Amniotic epithelial cell (primary cell): ENCODE results near the gene PXDN.
"Not testable (repeated sequence)": the region's sequence is repeated elsewhere in the genome, so short reads cannot be mapped to it uniquely, and the experiment has no call there.

Experiments used
- DNase-seq: peaks from one replicate; pipeline ENCODE4 v3.0.0-alpha.2; 2010; ENCODE audit warnings: low read depth

Gene PXDN, protein sequence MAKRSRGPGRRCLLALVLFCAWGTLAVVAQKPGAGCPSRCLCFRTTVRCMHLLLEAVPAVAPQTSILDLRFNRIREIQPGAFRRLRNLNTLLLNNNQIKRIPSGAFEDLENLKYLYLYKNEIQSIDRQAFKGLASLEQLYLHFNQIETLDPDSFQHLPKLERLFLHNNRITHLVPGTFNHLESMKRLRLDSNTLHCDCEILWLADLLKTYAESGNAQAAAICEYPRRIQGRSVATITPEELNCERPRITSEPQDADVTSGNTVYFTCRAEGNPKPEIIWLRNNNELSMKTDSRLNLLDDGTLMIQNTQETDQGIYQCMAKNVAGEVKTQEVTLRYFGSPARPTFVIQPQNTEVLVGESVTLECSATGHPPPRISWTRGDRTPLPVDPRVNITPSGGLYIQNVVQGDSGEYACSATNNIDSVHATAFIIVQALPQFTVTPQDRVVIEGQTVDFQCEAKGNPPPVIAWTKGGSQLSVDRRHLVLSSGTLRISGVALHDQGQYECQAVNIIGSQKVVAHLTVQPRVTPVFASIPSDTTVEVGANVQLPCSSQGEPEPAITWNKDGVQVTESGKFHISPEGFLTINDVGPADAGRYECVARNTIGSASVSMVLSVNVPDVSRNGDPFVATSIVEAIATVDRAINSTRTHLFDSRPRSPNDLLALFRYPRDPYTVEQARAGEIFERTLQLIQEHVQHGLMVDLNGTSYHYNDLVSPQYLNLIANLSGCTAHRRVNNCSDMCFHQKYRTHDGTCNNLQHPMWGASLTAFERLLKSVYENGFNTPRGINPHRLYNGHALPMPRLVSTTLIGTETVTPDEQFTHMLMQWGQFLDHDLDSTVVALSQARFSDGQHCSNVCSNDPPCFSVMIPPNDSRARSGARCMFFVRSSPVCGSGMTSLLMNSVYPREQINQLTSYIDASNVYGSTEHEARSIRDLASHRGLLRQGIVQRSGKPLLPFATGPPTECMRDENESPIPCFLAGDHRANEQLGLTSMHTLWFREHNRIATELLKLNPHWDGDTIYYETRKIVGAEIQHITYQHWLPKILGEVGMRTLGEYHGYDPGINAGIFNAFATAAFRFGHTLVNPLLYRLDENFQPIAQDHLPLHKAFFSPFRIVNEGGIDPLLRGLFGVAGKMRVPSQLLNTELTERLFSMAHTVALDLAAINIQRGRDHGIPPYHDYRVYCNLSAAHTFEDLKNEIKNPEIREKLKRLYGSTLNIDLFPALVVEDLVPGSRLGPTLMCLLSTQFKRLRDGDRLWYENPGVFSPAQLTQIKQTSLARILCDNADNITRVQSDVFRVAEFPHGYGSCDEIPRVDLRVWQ (N-terminal part only)

DNA sequence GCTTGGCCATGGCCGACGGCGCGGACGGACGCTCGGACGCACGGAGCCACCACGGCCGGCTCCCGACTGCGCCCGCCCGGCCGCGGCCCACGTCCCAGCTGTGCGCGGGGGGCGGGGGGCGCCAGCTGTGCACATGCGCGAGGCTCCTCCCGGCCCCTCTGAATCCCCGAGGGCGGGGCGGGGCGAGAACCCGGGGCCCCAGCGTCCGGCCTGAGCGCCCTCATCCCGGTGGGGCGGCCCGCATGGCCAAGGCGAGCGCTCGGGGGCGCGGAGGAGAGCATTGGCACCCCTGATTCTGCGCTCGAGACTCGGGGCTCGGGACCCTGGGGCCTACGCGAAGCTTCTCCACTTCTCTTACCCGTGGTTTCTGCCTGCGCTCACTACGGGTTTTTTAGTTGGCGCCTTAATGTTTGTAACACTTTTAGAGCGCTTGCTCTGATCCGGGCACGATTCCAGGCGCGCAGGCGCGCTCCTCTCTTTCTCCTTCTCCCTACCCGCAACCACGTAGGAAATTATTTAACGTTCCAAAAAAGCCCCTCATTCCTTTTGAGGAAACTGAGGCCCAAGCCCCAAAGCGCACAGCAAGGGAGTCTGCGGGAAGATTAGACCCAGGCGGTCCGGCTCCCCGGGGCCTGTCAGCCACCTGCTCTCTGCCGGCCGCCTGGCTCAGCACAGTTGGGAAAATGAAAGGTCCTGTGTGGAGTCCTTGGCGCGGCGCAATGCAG is at the start of gene PXDN:
Gene PXDN (minus strand): TSS at position 70 of the 725 bp plus-strand sequence. CDS start 60 bp downstream, at position 10.
- peak; percentile 65 for DNase-seq

DNA sequence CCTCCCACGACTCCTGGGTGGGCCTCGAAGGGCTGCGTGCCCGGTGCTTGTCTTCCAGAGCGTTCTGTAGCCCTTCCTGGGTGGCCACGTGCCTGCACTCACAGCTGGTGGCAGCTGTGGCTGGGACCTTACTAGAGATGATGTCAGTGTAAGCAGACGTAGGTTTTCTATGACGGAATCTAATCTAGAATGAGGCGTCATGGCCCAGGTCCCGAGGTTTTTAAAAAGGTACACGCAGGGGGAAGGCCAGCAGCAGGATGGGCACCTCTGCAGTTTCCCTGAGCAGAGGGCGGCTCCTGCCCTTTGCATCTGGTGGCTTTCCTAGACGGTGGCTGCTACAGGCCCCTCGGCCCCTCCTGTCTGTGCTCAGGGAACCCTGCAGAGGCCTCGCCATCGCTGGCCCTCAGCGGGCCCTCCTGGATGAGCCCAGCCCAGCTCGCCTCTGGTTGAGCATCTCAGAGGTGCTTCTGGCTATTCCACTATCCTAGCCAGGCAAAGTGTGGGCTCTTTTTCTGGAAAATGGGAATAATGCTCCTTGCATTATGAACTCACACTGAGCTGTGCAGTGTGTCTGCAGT is 49.6 kb upstream of the PXDN start:
- DNase-seq: no peak

DNA sequence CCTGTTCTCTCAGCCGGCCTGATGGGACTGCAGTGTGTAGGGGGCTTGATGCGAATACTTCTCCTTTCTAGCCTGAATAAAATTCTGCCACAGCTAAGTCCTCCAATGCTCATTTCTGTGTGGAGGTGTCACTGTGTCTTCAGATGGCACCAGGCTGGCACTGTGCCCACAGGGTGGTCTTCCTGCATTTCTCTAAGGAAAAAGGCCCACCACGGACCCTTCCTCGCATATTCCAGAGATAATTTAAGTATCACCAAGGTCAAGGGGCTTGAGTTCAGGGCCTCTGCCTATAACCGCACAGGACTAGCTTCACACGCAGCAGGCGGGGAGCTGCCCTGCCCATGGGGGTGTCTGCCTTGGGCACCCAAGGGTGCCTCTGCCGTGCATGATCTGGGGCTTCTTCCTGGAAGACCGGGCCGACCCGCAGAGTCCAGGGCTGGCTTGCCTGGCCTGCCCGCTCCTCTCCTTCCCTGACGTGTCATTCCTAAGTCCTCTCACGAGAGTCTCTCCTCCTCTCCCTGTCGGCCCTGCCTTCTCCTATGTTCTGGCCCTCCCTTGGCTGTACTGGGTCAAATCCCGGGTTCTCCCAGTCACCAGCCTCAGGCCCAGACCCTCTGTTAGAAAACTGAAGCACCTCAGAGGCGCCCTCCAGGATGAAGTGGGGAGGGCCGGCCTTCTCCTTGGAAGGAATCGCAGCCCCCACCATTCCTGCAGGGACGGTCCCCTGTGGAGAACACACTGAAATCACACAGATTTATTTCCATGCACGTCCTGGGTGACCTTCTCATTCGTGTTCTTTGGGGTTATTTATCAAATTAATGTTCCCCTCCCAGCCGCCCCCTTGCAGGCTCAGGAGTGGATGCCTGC is 48.9 kb upstream of the PXDN start:
- no peak for DNase-seq

DNA sequence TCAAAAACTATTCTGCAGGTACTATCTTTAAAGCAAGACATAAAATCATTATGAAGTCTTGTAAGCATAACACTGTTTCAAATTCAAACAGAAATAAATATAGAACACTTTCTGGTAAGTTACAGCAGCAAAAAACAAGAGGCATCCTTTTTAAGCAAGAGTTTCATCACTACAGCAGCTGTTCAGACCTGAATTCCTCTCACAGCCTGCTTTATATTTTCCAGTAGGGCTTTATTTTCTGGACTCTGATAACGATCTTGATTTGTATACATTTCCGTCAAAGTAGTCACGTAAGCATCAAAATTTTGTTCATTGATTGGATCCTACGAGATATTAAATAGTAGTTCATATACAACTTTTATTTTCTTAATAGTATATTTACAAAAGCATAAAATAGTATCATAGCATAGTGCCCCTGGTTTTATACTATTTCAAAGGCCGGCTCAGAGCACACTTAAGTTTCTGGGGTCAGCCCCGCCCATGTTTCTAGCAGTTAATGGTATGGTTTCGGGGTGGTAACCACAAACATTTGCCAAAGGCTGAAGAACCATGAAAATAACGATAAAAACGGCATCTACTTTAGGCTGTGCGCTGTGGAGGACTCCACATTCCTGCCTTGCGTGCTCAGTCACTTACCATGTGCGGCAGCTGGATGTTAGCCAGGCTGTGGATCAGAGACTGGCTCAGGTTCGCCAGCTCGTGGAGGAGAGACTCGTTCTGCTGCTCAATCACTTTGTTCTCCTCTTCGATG is 47.5 kb upstream of the PXDN start:
- DNase-seq: peak; percentile 70

DNA sequence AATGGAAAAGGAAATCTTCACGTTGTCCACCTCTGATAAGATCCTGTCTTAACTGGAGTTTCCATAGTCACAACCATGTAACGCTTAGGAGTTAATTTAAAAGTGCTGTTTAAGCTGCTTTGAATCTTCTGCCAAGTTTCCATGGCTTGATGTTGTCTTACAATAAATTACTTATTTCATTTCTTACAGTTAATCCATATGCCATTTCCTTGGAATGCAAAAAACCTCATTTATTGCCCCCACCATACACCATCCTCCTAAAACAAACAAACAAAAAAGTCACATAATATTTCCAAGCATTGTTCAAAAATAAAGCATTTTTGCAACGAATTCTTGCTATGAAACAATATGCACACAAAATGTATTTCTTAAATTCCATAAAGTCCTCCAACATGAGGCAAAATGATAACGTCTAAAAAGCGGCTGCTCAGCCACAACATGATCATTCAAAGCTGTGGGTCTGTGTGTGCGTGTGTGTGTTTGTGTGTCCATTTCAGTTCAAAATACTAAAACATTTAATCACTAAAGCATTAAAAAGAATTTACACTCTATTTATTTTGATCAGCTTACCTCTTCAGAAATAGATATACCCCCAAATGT is 46.8 kb upstream of the PXDN start:
- DNase-seq: peak; percentile 9

DNA sequence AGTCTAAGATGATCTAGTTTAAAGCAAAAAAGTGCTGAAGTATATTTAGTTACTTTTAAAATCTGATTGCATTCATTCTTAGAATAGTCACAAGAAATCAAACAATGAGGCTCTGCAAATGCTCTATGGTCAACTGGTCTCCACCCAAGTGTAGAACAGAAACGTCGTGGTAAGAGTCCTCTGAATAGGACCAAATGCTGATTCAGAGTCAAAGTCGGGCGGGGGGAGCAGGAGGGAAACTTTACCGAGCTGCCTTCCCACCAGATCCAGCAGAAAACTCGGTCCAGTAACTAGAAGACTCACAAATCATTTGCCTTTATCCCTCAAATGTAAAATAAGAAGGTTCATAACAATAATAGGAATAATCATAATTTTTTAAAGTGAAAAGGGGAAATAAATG is 46.2 kb upstream of the PXDN start:
- DNase-seq: no peak

DNA sequence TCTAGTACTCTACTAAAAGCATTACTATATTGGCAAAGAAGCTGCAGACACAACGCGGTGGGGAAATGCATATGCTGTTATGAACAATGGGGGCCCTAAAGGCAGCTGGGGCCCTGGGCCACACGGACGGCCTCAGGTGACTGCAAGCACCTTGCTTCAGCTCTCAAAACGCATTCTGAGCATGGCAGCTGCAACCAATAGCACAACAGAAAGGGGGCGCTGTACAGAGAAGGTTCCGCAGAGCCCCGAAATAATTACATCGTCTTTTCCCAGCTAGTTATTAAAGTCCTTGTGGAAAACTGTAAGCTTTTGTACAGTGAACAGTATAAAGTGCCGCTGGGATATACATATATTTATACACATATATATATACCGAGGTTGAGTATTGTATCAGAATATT is 45.3 kb upstream of the PXDN start:
- DNase-seq: no peak

DNA sequence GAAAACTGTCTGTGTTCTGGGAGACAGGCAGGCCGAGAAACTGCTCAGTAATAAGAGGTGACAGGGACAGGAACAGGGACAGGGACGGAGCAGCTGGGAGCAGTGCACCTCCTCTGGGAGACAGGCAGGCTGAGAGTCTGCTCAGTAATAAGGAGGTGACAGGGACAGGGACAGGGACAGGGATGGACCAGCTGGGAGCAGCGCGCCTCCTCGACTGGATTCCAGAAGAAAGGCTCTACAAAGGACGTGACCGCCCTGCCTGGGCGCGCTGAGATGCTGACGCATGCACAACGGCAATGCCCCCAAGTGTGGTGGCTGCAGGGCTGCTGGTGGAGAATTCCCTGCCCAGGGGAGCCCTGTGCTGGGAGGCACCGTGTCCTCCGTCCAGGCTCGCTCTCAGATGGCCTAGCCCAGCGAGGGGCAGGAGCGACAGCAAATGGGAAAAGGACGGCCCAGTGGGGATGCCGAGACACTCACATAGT is 44.2 kb upstream of the PXDN start:
- DNase-seq: no peak

DNA sequence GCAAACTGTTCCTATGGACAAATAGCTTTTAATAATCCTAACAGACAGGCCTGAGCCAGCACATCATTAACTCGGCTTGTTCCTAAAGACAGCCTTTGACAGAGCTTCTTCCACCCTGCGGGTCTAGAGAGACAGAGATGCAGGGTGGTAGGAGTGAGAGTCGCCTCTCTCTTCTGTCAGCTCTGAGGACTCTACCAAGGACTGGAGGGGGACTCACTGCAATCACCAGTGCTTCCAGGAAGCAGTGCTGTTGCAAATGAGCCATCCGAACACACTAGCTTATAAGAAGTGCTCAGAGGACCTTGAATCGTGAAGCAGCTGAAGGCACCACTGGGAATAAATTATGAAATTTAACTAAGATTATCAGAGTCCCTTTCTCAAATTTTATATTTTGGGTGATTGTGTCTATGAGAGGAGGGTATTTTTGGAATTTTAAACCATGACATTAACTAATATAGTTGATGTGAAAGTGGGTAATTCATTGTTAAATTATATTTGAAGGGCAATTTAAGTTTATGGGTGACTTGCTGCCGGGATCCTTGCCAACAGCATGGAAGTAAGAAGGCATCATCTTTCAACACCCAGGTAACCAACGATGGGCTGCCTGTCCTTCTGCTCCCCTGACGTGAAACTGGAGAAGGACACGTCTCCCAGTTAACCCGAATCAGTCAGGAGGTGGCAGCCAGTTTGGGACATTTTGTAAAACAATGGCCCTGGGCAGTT is 43.6 kb upstream of the PXDN start:
- DNase-seq: no peak

DNA sequence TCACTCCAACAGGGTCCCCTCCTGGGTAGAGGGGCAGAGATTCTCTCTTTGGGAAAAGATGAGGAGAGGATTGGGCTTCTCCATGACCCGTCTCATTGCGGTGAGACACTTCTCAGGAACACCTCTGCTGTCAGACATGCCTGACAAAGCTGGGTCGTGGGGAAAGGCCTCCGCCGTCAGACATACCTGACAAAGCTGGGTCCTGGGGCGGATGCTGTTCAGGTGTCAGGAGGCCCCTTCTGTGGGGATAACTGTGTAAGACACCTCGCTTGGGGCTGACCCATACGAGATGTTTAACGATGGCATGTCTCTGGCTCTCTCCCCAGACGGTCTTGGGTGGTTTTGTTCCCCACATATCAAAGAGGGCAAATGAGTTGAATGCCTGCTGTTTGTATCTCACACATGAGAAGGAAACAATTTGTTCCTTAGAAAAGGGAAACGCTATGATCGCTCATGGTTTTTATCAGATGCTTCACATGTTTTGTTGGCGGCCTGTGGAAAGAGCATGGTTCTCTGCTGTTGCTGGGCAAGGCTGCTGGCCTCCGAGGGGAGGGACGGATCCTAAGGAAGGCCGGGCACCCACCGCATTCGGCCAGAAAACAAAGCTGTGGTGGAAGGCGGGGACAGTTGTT is 40.8 kb upstream of the PXDN start:
- no peak for DNase-seq

DNA sequence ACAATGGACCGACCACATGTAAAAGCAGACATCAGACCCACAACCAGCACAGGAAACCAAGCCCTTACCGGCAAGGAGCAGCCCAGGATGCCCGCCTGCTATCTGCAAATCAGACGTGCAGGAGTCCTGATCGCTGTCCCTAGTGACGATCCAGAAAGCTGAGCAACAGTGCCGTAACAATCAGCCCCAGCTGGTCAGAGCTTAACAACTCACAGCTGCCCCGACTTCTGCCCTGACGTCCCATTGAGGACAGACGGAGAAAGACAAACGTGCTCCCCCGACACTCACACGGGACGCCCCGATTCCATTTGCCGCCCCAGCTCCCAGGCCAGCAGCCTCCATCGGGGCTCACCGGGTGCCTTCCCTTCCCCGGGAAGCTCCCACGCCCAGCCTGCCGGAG is 39.8 kb upstream of the PXDN start:
- DNase-seq: no peak

DNA sequence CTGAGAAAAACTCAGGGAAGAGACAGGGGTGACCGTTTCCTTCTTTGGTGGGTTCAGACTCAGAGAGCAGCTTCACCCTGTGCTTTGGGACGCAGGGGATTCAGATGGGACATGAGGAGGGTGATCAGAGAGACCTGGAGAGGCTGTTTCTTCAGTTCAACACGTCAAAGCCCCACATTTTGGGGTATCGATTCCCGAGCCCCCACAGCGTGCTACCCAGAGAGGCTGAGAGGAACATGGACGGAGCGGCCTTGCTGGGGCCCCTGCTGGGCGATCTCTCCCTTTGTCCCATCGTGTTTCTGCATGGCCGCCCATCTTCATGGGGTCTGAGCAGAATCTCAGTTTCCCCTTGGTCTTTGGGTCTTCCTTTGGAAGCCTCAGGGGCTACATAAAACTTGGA is 38.2 kb upstream of the PXDN start:
- DNase-seq: no peak

DNA sequence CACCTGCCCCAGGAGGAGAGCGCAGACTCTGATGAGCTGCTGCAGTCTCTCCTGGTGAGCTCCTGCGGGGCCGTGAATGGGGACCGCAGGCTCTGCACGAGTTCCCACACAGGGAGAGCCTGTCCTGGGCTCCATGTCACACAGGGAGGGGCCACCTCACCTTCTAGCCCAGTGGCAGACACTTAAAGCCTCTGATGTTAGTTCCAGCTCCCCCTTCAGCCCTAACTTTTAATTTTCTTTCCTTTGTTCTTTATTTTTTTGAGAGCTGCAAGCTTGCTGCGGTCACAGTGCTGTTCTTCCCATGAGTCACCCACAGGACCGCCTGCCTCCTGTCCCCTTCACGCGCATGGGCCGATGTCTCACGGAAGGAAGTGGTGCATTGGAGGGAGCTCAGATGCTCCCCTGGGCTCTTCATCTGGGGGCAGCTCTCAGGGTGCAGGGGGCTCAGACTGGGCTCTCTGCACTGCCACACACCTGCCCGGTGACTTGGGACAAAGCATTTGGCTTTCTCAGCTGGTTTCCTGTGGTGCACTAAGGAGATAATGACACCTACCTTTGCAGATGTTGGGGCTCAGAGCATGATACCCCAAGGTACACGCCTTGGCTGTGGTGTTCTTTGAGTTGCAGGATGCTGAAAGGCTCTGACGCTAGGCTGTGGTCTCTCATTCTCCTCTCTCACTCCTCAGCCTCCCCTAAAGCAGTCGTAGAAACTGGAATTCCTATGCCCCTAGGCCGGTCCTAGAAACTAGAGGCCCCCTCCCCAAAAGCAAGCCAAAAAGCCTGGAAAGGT is 37.2 kb upstream of the PXDN start:
- DNase-seq: no peak

DNA sequence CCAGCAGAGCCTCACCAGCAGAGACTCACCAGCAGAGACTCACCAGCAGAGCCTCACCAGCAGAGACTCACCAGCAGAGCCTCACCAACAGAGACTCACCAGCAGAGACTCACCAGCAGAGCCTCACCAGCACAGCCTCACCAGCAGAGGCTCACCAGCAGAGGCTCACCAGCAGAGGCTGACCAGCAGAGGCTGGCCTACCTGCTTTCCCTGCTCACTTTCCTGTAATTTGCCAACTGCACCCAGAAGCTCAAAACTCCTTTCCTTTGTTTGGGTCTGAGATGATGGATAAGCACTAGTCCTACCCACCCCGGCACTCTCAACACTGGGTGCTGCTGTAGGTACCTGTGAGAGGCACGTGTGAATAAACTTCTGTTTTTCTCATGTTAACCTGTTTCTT is 36.4 kb upstream of the PXDN start:
- no peak for DNase-seq

DNA sequence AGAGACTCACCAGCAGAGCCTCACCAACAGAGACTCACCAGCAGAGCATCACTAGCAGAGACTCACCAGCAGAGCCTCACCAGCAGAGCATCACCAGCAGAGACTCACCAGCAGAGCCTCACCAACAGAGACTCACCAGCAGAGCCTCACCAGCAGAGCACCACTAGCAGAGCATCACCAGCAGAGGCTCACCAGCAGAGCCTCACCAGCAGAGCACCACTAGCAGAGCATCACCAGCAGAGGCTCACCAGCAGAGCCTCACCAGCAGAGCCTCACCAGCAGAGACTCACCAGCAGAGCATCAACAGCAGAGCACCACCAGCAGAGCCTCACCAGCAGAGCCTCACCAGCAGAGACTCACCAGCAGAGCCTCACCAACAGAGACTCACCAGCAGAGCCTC is 35.7 kb upstream of the PXDN start:
- DNase-seq: not testable (repeated sequence)

DNA sequence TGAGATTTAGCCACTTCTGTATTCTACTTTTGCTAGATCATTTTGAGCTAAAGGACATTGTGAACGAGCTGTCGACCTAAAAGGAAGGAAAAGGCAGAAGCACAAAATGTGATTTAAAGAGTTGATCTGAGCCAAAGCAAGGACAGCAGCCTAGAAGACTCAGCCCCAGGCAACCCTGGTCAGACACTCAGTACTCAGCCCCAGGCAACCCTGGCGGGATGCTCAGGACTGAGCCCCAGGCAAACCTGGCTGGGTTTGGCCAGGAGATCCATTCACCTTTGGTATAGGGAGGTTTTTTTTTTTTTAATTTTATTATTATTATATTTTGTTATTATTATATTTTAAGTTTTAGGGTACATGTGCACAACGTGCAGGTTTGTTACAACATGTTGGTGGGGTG is 34.3 kb upstream of the PXDN start:
- no peak for DNase-seq

DNA sequence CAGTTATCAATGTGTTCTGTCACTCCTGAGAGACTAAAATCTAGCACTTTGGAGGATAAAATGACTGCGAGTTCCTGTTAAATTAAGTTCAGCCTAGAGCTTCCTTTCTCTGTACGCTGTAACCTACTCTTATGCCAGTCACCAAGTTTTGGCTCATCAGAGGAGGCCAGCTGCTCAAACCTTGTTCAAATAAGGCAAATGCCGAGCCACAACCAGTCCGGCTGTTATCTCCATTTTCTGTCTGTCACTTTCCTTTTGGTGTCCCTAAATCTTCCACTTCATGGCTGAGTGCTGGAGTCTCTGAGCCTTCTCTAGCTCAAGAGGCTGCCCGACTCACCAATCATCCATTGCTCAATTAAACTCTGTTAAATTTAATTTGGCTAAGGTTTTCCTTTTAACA is 33.5 kb upstream of the PXDN start:
- DNase-seq: no peak
